Pancreas (tissue), 10 donors: Measurements from ENCODE around the gene BBX. TPM values are rescaled to one million over a fixed set of nuclear protein-coding genes. Genes with fewer than 3 reads are reported as not detected.

ENCODE experiments used
- ATAC-seq, 4 donors: fragments of 200-7000 bp; cut with Tn5 transposase; one replicate each; pipeline versions ENCODE4 v1.8.0 to v1.9.1; 2020; ENCODE audit warnings: mild to moderate bottlenecking in 4 of 4, moderate library complexity in 4 of 4
- DNase-seq, 6 donors: peaks; one replicate each; pipeline ENCODE4 v3.0.0-alpha.2; 2020
- FAIRE-seq: peaks from 2 replicates; lab custom pipeline; 2012; peaks lifted over from hg19 to GRCh38; lab: Jason Lieb, UNC
- H3K27ac ChIP-seq, 4 donors: fragments of 200-600 bp; sonication (generic); 1 replicate in 3 of 4; 2 replicates in 1 of 4; pipeline versions ENCODE4 v1.5.0 to v1.8.0; 2020
- H3K27me3 ChIP-seq, 4 donors: fragments of 200-600 bp; one replicate each; pipeline ENCODE4 v1.8.0; 2021
- H3K36me3 ChIP-seq, 3 donors: fragments of 200-600 bp; sonication (generic) in 1 of 3; one replicate each; pipeline versions ENCODE4 v1.5.0 to v1.8.0; 2020 to 2021
- H3K4me1 ChIP-seq, 3 donors: fragments of 200-600 bp; one replicate each; pipeline ENCODE4 v1.8.0; 2021
- H3K4me3 ChIP-seq, 4 donors: fragments of 200-600 bp; sonication (generic) in 2 of 4; one replicate each; pipeline versions ENCODE4 v1.5.0 to v1.8.0; 2020 to 2021
- H3K9me3 ChIP-seq, 4 donors: fragments of 200-600 bp; one replicate each; pipeline ENCODE4 v1.8.0; 2021
- WGBS, 2 donors: extraction: QIAGEN DNeasy Blood & Tissue Kit; methylation state at CpG; one replicate each; pipeline ENCODE4 v1.1.7; 2013; 5-methylcytosine and 5-hydroxymethylcytosine counted together
- intact Hi-C, 3 donors: fragments of 100-400 bp; cut with DNase I; formaldehyde crosslinking; loops; one replicate each; pipeline versions ENCODE4 v1.11.1 to v1.14.2; 2022
- polyA plus RNA-seq, 2 donors: library from polyadenylated mRNA; stranded (reverse); fragments of 200-250 nt; gene quantifications; one replicate each; pipeline ENCODE4 v1.2.3, GENCODE V29; 2013
- total RNA-seq, 6 donors: library from RNA; stranded (reverse); fragmentation: NEBNext Ultra II Directional in 4 of 6; extraction: Animal tissue kit (Norgen Biotek cat#: 25700) in 4 of 6; gene quantifications; one replicate each; pipeline versions ENCODE4 v1.2.1 to v1.2.4, GENCODE V29; 2021 to 2023
- TF ChIP-seq, protein P1 (sequence below), 4 donors: fragments of 200-600 bp; sonication (generic) in 3 of 4; IDR thresholded peaks; one replicate each; pipeline versions ENCODE4 v1.5.0 to v1.8.0; 2021; ENCODE audit warnings: antibody characterized with exemption in 4 of 4
- donor health status: healthy with polysubstance abuse.
- donor health status: DM: no; HTN: no; CAD: no; lungs with moderate emphysema.
- donor health status: DM: no; HTN: no; CAD: no.
- donor health status: control.
- donor health status: control.
- donor health status: Bipolar disorder and iron deficiency.
- donor health status: DM: yes; HTN: yes; CAD: no.
- donor health status: DM: no; HTN: no; CAD: no.
- donor health status: DM: no; HTN: no; CAD: no.
- donor health status: DM: yes; HTN: yes; CAD: no.

Gene BBX
- total and polyA plus RNA-seq, 8 donors, result 3.9 to 43.8 (median 19.8) TPM

DNA sequence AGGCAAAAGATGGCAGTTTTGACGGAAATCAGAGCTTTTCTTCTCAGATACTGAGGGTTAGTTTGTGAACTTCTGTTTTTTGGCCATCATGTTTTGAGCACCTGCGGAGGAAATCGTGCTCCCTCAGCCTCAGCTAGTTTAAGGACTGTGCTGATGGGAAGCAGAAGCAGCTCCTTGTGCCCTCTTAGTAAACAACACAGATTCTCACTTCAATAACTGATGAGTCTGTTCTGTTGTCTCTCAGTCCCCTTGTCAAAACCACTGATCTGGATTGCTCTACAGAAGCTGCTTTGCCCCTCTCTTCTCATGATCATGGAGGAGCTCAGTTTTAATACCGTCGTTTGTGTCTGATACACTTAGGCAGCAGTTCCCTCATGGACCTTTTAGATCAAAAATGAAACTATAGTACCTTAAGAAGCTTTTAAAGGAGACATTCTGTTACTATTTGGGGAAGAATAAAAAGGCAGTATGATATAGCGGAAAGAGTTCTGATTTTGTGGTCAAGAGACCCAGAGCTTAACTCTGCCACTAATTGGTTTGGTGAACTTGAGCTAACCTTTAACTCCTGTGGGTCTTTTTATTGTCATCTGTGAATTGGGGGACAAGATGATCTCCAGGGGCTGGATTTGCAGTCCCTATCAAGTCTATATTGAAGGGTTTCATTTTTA is 152.6 kb downstream of the BBX start:
- intact Hi-C loops, result loop anchor here in 1 of 3 donors (10.0 kb wide), 1 partner anchor 69 kb away; no protein-coding TSS in a partner anchor
- Histone ChIP-seq H3K4me1 (no peaks in the 10 kb centered on the region), H3K27me3 (no peaks in the 10 kb centered on the region), H3K27ac (no peak overlapping the region), H3K4me3 (no peak overlapping the region), H3K36me3 (no peaks in the 10 kb centered on the region), H3K9me3 (no peaks in the 10 kb centered on the region)
- DNase-seq (no peak), ATAC-seq (no peak), FAIRE-seq (no peak)
- TF ChIP-seq, protein P1, sequence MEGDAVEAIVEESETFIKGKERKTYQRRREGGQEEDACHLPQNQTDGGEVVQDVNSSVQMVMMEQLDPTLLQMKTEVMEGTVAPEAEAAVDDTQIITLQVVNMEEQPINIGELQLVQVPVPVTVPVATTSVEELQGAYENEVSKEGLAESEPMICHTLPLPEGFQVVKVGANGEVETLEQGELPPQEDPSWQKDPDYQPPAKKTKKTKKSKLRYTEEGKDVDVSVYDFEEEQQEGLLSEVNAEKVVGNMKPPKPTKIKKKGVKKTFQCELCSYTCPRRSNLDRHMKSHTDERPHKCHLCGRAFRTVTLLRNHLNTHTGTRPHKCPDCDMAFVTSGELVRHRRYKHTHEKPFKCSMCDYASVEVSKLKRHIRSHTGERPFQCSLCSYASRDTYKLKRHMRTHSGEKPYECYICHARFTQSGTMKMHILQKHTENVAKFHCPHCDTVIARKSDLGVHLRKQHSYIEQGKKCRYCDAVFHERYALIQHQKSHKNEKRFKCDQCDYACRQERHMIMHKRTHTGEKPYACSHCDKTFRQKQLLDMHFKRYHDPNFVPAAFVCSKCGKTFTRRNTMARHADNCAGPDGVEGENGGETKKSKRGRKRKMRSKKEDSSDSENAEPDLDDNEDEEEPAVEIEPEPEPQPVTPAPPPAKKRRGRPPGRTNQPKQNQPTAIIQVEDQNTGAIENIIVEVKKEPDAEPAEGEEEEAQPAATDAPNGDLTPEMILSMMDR (IDR thresholded peaks at IDR 0.05), result no peak
- WGBS, 2 donors, result 77 to 79% methylated on average over 6 of the region's 6 CpGs

GRCh38 chr3:107676469-107677309 is 153.9 kb downstream of the BBX start:
- intact Hi-C loops, result loop anchor here in 1 of 3 donors (10.0 kb wide), 1 partner anchor 68 kb away; no protein-coding TSS in a partner anchor
- DNase-seq (no peak), FAIRE-seq (peak; percentile 82), ATAC-seq (peak in 2 of 4 donors; percentile 65)
- Histone ChIP-seq H3K27ac (no peak overlapping the region), H3K4me1 (no peaks in the 10 kb centered on the region), H3K27me3 (no peaks in the 10 kb centered on the region), H3K4me3 (no peak overlapping the region), H3K36me3 (no peaks in the 10 kb centered on the region), H3K9me3 (no peaks in the 10 kb centered on the region)
- TF ChIP-seq, protein P1 (IDR thresholded peaks at IDR 0.05), result peak in 2 of 4 donors; percentile 34 to 36
- 31 to 47% methylated on average over 2 of the region's 2 CpGs for WGBS, 2 donors

- intact Hi-C loops, result loop anchor here in 1 of 3 donors (10.0 kb wide), 1 partner anchor 65 kb away; no protein-coding TSS in a partner anchor
- 73 to 76% methylated on average over 2 of the region's 2 CpGs for WGBS, 2 donors
- H3K27me3 ChIP-seq, result no peaks in the 10 kb centered on the region
- DNase-seq (no peak), FAIRE-seq (no peak), ATAC-seq (no peak)
- TF ChIP-seq, protein P1 (IDR thresholded peaks at IDR 0.05), result no peak
- peaks cover 0 to 7% (median 0%) of the 10 kb centered on the region in 3 donors for H3K4me1 ChIP-seq
- no peaks in the 10 kb centered on the region for H3K9me3 ChIP-seq
- H3K36me3 ChIP-seq, result no peaks in the 10 kb centered on the region
- no peak overlapping the region for H3K4me3 ChIP-seq
- no peak overlapping the region for H3K27ac ChIP-seq
Observed at GRCh38 chr3:107679921-107680320, 157.2 kb downstream of the BBX start.

GRCh38 chr3:107680698-107681097 is 157.9 kb downstream of the BBX start:
- FAIRE-seq (no peak), DNase-seq (no peak), ATAC-seq (no peak)
- Histone ChIP-seq H3K4me3 (no peak overlapping the region), H3K9me3 (no peaks in the 10 kb centered on the region), H3K4me1 (peaks cover 0 to 7% (median 0%) of the 10 kb centered on the region in 3 donors), H3K27ac (no peak overlapping the region), H3K36me3 (no peaks in the 10 kb centered on the region), H3K27me3 (no peaks in the 10 kb centered on the region)
- WGBS, 2 donors, result 96 to 99% methylated on average over 2 of the region's 2 CpGs
- intact Hi-C loops, result no loop called here
- TF ChIP-seq, protein P1 (IDR thresholded peaks at IDR 0.05), result no peak
